ENCODE data around the gene DHRS7B.
A peak's percentile ranks its signal among the peaks of the same experiment; 100 is the strongest.
"Not testable (repeated sequence)": the region's sequence is repeated elsewhere in the genome, so short reads cannot be mapped to it uniquely, and the experiment has no call there.

The DHRS7B gene

DNA sequence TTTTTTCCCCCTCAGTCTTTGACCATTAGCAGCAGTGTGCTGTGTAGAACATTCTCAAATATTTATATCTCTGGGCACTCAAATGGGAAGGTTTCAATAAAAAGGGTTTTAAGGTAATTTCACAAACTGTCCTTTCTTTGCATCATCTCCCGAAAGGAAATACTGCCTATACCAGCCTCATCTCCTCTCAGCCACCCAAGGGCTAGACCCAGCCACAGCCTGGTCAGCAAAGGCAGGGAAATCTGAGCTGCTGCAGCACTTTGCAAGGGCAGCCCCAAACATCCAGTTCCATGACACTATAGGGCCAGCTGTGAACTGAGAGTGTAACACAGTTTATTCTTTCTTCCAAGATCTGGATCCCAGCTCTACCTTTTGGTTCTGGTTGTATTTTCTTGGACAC is 58.3 kb downstream of the DHRS7B start:
- no peak for DNase-seq

DNA sequence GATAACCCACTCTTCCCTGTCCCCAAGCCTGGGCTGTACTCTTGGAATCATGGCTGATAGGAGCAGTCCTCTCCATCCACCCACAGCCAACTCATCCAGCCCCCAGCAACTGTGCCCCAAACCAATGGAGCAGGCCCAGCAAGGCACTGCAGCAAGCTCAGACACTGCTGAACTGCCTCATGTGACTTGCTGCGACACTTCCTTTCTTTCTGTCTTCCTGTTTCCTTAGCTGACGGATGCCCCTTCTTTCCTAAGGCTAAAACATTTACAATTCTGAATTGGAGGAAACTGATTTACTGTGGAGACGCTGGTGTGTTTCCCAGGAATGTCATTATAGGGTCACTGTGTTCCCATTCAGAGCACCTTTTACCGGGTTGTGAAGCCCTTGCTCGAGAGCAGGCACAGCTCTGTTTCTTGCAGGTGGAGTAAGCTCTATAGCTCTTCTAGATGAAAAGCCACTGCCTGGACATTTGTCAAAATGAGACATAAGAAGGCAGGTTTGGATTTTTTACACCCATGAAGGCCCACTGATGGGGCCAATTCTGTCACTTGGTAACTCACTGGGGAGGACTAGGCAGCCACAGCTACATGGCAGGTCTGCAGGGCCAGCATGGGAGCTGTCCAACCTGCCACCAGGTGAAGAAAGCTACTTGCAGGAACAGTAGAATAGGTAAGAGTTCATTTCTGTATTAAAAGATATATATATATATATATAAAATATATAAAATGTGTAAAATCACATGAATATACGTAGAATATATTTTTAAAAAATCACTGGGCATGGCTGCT is 59.8 kb downstream of the DHRS7B start:
- DNase-seq: no peak

DNA sequence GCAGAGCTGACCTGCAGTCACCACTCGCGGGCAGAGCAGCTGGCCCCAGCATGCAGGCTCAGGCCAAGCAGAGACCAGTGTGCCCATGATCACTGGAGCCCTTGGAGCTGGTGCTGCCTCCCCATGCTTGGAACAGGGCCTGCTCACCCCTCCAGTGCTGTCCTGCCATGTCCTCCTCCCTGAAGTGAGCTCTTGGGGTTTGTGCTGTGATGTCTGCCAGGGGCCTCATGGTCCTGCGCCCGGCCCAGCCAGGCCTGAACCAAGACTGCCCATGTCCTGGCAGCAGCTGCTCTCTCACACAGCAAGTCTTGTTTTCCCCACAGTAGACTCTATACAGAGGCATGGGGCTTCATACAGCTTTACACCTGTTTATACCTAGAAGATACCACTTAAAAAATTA is 62.6 kb downstream of the DHRS7B start:
- no peak for DNase-seq

GRCh38 chr17:21190078-21190477 is 63.3 kb downstream of the DHRS7B start:
- DNase-seq: no peak

DNA sequence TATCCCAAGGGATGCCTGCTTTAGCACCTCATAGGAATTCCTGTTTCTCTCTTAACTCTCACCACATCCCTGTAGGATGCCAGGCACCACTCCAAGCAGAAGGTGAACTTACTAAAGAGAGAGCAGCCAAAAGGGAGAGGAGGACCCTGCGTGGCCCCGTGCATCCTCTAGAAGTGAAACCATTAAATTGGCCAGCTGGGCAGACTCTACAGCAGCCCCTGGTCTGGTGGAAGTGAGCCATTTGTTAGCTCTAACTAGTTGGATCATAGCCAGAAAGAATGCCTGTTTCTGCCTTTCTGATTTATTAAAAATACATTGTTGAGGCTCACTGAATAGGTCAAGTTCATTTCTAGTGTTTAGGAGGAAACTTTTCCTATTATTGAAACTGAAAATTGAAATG is 64.9 kb downstream of the DHRS7B start:
- no peak for DNase-seq

DNA sequence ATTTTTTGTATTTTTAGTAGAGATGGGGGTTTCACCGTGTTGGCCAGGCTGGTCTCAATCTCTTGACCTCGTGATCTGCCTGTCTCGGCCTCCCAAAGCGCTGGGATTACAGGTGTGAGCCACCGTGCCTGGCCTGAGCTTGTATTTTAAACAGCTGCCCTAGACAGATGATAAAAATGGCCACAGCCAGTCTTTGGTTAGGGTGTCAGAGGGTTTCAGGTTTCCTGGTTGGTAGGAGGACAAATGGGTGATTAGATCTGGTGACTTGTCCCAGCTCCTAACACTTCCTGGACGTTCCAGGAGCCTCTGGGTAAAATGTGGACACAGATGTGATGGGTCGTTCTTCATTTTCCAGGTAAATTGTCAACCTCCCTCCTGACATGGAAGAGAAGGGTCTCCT is 65.7 kb downstream of the DHRS7B start:
- DNase-seq: not testable (repeated sequence)

DNA sequence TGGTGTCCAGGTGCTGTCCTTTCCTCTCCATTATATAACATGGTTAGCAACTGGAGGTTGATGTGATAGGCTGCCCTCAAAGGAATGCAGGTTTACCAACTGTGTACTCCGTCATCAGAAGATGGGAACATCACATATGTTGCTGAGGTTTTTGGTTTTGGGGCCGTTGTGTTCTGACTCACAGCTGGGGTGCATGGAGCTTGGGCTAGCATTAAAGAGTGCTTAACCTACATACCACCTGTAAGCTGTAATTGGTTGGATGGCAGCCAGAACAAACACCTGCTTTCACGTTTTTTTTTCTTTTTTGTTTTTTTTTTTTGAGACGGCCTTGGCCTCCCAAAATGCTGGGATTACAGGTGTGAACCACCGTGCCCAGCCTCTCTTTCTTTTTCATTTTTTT is 66.3 kb downstream of the DHRS7B start:
- DNase-seq: no peak

DNA sequence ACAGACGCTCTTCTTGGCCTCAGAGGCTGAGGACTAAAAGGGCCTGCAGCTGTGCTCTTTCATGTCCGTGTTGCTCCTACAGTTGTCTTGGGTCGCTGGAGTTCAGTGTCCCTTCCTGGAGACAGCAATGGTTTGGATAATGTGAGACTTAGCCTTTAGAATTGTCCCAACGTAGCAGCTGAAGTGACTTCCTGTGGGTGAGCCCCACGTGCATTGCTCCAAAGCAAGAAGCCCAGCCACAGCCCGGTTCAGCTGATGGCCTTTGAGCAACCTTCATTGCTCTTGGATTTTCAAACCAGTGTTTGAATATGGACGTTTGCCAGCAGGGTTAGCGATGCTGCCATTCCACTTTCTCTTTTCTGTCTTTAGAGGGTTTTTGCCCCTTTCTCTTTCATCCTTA is 67.5 kb downstream of the DHRS7B start:
- no peak for DNase-seq

- no peak for DNase-seq
Observed at GRCh38 chr17:21194703-21195102, 67.9 kb downstream of the DHRS7B start.

- no peak for DNase-seq
Observed at GRCh38 chr17:21196126-21196525, 69.4 kb downstream of the DHRS7B start.

DNA sequence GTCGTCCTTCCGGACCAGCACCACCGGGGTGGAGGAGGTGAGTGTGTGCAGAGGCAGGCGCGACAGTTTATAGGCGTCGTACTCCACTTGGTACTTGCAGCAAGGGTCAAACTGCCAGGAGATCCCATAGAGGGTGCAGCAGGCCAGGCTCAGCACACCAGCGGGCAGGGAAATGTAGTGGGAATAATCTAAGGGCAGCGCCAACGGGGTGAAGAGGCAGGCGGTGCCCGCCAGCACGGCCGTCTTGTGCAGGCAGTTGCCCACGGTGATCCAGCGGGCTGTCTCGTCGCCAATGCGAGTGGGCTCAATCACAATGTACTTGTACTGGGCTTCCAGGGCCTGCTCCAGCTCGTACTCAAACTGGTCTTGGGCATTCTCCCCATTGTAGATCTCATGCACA is 71.6 kb downstream of the DHRS7B start:
- no peak for DNase-seq

- peak; percentile 90 for DNase-seq
Observed at GRCh38 chr17:21199311-21199710, 72.5 kb downstream of the DHRS7B start.

DNA sequence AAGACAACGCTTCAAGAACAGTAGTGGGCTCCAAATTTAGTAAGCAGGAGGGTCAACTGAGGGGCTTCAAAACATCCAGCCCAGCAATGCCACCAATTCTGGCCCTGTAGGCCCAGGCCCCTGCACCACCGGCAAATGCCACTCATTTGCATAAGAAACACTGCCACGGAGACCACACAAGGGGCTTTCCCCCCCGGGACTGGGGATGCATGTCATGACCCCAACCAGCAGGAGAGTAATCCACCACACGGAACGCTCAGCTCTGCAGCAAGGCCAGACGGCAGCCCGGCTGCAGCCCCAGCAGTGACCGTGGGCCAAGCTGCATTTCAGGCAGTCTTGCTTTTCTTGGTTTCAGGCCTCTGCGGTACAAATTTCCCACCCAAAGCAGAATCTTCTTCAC is 73.1 kb downstream of the DHRS7B start:
- no peak for DNase-seq

DNA sequence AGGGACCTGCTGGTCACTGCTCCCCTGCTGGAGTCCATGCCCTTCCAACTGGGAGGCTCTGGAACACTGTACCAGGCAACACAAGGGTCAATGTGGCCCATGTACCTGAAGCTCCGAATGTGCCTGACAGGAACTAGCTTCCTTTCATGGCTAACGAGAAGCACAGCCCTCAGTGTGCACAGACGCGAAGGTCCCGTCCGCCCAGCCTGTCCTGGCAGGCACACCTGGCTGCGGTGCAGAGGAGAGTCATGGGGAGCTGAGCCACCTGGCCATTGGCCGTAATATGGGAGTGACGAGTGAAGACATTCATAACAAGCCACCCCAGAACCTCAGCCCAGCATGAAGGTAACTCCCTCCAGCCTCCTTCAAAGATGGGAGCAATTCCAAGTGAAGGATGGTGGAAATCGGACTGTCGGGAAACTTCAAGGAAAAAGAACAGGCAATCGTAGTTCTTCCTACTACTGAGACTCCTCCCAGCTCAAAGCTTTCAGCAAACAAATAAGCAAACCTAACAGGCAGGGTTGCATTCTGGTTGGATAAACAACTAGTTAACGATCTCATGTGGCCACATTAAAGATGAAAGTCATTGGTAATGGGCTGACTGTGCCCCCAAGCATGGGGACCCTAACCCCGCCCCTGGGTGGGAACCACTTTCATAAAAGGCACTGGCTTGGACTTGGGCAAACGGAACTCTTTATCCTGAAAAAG is 74.0 kb downstream of the DHRS7B start:
- DNase-seq: no peak

DNA sequence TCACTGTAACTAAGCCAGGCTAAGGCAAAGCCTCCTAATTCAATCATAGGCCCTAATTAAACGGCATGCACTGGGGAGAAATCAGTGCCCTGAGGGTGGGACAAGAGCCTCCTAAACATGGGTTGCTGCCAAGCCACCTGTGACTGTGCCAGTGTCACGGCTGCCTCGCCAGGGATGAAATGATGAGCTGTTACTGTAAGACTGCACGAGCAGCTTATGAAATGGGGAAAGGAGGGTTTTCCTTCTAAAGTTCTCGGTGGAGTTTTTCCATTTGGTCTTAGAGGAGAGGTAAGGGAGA is 74.5 kb downstream of the DHRS7B start:
- DNase-seq: no peak

DNA sequence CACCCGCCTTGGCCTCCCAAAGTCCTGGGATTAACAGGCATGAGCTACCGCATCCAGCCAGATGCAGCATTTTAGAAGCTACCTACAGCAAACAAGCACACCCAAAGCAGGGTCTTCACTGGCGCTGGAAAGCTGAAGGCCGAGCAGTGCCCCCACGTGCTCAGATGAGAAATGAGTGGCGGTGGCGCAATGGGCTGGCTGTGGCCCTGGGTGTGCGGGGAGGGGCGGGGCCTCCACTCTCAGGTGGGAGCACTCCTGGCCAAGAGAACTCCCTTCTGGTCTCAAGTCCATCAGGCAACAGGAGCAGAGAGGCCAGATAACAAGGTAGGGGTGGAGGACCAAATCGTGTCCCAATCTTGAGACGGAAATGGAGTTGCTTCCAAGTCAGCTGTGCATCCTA is 75.1 kb downstream of the DHRS7B start:
- DNase-seq: no peak

GRCh38 chr17:21202512-21202911 is 75.7 kb downstream of the DHRS7B start:
- DNase-seq: no peak

DNA sequence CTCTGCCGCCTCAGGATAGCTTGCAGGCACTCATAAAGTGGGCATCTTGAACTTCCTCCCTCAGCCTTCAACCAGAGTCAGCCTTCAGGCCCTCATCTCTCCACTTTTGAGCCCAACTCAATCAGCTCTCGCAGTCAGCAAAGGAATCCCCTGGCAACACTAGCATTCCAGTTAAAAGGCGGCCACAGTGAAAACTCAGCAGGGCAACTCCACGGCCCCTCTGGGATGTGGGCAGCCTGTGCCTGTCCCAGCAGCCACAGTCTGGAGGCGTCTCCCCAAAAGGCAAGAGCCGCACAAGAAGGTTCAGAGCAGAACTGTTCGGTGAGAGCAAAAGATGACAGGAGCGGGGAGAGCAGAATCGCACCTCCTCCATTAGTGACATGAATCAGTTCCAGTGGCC is 78.2 kb downstream of the DHRS7B start:
- no peak for DNase-seq

GRCh38 chr17:21208352-21208751 is 81.6 kb downstream of the DHRS7B start:
- DNase-seq: no peak

- DNase-seq: no peak
Observed at GRCh38 chr17:21209511-21210175, 82.9 kb downstream of the DHRS7B start.

DNA sequence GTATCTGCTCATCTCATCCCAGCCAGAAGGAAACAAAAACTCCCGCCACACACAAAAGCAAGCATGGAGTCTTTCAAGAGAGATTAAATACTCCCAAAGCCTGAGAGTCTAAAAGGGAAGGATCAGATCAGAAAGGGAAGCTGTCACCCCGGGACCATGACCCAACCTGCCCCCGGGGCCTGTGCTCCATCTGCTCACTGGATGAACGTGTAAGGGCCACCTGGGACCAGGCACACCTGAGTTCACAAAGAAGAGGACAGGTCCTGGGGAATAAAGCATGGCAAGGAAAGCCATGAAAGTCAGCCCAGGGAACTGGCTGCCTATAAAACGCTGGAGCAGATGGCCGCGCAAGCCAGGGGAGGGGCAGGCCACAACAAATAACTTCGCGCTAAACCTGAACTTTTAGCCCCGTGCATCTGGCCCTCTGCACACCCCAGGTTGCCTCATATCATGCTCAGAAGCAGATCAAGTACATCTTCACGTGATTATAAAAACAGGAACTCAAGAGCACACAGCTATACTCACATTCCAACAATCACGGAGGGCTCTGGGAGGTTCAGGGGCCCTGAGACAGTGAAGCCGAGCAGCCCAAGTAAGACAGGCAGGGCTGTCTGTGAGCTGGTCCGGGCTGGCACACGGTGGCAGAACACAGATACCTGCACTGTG is 83.8 kb downstream of the DHRS7B start:
- DNase-seq: peak; percentile 52

DNA sequence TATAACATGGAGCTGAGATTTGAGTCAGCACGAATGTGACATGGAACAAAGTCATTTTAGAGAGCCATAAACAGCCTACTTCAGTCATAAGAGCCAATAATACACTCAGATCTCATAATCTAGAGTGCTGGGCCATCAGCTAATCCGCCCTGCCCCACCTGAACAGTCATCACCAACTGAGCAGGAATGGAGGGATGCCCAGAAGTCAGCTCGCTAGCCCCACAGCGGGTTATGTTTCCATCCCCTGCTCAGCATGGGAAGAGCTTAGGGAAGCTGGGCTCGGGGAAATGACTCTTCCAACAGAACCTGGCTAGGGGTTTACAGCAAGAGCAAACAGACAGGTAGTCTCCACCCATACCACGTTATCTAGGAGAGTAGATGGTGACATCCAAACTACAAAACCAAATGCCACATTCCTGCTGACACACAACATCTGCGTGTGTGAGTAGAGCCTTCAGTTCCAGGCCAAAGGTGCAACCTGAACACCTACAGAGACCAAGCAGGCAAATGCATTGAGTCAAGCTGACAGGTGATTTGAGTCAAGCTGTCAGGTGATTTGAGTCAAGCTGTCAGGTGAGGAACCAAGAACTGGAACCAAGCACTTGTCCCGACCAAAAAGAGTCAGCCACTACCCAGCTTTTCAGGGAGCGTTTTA is 85.2 kb downstream of the DHRS7B start:
- DNase-seq: no peak

All from hematopoietic multipotent progenitor cell treated with erythropoietin and hydrocortisone succinate and interleukin-3 and kit ligand, for 6 days (in vitro differentiated cells).